HL-60 (cell line): ENCODE measurements around the gene GALNT7.

ENCODE experiments used
- GABPA ChIP-seq: IDR thresholded peaks from 2 replicates; pipeline ENCODE4 v1.6.1; 2012; ENCODE audit warnings: low read depth
- POLR2AphosphoS5 ChIP-seq: IDR thresholded peaks from 2 replicates; pipeline ENCODE4 v1.6.1; 2012; ENCODE audit warnings: low read depth
- TF ChIP-seq, protein P1 (sequence below): IDR thresholded peaks from one replicate; pipeline ENCODE4 v1.5.1; 2011; ENCODE audit warnings: low read length, control low read depth, inconsistent platforms; ENCODE audit not compliant: insufficient read depth
- TF ChIP-seq, protein P2 (sequence below): IDR thresholded peaks from 2 replicates; pipeline ENCODE4 v1.6.1; 2012; ENCODE audit warnings: low read depth; ENCODE audit not compliant: insufficient replicate concordance

DNA sequence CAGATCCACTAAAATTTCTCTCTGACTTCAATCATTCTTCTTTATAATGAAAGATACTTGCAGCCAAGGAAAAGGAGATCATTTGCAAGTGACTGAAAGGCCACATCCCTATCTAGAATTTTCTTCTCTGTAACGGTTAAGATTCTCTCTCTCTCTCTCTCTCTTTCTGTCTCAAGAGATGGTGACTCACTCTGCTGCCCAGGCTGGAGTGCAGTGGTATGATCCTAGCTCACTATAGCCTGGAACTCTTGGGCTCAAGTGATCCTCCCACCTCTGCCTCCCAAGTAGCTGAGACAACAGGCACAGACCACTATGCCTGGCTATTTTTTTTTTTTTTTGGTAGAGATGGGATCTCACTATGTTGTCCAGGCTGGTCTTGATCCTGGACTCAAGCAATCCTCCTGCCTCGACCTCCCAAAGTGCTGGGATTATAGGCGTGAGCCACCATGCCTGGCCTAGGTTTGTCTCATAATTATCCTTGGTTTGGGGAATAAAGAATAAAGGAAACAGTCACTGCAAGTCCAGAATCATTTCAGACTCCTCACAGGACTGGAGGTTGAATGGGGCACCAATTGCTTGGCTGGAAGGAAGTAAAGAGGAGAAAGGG is 33.3 kb upstream of the GALNT7 start:
- TF ChIP-seq, protein P1, sequence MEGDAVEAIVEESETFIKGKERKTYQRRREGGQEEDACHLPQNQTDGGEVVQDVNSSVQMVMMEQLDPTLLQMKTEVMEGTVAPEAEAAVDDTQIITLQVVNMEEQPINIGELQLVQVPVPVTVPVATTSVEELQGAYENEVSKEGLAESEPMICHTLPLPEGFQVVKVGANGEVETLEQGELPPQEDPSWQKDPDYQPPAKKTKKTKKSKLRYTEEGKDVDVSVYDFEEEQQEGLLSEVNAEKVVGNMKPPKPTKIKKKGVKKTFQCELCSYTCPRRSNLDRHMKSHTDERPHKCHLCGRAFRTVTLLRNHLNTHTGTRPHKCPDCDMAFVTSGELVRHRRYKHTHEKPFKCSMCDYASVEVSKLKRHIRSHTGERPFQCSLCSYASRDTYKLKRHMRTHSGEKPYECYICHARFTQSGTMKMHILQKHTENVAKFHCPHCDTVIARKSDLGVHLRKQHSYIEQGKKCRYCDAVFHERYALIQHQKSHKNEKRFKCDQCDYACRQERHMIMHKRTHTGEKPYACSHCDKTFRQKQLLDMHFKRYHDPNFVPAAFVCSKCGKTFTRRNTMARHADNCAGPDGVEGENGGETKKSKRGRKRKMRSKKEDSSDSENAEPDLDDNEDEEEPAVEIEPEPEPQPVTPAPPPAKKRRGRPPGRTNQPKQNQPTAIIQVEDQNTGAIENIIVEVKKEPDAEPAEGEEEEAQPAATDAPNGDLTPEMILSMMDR, result no peak
- TF ChIP-seq GABPA, result no peak
- no peak for TF ChIP-seq POLR2AphosphoS5
- TF ChIP-seq, protein P2, sequence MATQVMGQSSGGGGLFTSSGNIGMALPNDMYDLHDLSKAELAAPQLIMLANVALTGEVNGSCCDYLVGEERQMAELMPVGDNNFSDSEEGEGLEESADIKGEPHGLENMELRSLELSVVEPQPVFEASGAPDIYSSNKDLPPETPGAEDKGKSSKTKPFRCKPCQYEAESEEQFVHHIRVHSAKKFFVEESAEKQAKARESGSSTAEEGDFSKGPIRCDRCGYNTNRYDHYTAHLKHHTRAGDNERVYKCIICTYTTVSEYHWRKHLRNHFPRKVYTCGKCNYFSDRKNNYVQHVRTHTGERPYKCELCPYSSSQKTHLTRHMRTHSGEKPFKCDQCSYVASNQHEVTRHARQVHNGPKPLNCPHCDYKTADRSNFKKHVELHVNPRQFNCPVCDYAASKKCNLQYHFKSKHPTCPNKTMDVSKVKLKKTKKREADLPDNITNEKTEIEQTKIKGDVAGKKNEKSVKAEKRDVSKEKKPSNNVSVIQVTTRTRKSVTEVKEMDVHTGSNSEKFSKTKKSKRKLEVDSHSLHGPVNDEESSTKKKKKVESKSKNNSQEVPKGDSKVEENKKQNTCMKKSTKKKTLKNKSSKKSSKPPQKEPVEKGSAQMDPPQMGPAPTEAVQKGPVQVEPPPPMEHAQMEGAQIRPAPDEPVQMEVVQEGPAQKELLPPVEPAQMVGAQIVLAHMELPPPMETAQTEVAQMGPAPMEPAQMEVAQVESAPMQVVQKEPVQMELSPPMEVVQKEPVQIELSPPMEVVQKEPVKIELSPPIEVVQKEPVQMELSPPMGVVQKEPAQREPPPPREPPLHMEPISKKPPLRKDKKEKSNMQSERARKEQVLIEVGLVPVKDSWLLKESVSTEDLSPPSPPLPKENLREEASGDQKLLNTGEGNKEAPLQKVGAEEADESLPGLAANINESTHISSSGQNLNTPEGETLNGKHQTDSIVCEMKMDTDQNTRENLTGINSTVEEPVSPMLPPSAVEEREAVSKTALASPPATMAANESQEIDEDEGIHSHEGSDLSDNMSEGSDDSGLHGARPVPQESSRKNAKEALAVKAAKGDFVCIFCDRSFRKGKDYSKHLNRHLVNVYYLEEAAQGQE, result no peak
